ENCODE measurements around the gene PNPLA5.
"Not testable (repeated sequence)": the region's sequence is repeated elsewhere in the genome, so short reads cannot be mapped to it uniquely, and the experiment has no call there.

Gene PNPLA5

DNA sequence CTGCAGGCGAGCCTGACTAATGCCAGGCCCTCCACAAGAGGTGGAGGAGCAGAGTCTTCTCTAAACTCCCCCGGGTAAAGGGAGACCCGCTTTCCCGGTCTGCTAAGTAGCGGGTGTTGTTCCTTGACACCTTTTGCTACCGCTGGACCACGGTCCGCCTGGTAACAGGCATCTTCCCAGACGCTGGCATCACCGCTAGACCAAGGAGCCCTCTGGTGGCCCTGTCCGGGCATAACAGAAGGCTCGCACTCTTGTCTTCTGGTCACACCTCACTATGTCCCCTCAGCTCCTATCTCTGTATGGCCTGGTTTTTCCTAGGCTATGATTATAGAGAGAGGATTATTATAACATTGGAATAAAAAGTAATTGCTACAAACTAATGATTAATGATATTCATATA, 12.6 kb upstream of the PNPLA5 start:
- not testable (repeated sequence) for DNase-seq (ENCODE audit: low read depth, low spot score); H3K4me3 ChIP-seq (ENCODE audit: low read length)

DNA sequence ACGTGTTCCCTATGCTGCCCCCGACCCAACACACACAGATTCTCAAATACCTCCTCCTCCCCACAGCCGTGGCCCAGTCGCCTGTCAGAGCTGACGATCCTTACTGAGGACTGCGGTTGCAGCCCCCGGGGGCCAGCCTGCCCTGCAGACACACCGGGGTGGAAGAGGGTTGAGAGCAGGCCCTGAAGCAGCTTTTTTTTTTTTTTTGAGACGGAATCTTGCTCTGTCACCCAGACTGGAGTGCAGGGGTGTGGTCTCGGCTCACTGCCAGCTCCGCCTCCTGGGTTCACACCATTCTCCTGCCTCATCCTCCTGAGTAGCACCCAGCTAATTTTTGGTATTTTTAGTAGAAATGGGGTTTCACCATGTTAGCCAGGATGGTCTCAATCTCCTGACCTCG, 11.2 kb upstream of the PNPLA5 start:
- DNase-seq (ENCODE audit: low read depth, low spot score); H3K4me3 ChIP-seq (ENCODE audit: low read length): not testable (repeated sequence)

DNA sequence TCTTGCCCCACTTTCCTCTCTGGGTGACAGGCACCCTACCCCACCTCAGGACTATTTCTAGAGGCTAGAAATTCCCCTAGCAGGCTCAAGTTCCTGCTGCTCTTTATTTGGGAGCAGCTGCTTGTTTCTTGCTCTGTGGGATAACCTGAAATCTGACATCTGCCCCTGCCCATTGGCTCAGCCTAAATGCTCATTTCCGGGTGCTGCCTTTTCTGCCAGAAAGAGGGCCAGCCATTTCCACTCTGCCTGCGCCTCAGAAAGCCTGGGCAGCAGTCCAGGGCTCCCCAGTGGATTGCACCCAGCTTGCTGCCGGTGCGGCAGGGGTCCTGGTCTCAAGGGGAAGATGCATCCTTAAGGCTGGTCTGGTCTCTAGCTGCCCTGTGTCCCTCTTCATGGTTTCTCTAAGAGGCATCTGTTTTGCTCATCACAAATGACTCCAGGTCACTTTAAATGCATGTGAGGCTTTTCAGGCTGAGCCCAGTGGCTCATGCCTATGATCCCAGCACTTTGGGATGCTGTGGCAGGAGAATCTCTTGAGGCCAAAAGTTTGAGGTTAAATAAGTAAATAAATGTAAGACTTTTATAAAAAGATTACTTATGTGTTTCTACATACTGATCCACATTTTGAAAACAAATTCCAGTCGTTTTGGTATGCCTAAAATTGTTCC, 10.3 kb upstream of the PNPLA5 start:
- H3K4me3 ChIP-seq (ENCODE audit: low read length), result no peak overlapping the region
- no peak for DNase-seq (ENCODE audit: low read depth, low spot score)

DNA sequence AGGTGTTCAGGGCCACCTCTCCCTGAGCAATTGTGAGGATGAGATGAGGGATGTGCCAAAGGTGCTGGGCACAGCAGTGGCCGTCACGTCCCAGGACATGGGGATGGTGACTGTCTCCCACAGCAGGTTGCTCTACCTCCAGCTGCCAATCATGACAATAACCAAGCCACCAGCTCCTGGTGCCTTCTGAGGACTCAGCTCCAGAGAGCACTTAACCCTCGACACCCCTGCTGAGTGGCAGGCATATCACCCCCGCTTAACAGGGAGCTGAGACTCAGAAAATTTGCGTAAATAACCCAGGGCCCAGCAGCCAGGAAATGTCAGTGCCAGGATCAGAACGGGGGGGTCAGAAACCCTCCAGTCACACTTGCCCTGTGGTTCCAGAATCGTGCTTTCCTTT, 8.4 kb upstream of the PNPLA5 start:
- no peak overlapping the region for H3K4me3 ChIP-seq (ENCODE audit: low read length)
- DNase-seq (ENCODE audit: low read depth, low spot score), result no peak

DNA sequence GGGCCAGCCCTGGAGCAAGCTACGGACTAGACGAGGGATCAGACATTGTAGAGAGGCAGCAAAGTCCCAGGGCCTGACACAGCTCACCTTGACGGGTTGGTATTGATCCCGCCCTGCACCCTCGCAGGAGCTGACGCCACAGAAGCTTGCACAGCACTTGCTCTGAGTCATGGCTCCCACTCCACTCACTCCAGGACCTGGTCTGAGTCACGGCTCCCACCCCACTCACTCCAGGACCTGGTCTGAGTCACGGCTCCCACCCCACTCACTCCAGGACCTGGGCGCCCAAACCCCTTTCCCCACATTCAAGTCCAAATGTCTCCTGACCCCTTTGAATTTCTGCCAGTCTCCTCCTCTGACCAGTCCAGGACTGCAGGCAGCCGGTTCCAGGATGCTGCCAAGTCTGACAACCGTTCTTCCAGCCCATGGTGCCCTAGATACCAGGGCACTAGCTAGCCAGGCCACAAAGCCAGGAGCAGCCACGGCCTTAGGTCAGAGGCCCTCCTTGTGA, 6.0 kb upstream of the PNPLA5 start:
- no peak overlapping the region for H3K4me3 ChIP-seq (ENCODE audit: low read length)
- no peak for DNase-seq (ENCODE audit: low read depth, low spot score)

DNA sequence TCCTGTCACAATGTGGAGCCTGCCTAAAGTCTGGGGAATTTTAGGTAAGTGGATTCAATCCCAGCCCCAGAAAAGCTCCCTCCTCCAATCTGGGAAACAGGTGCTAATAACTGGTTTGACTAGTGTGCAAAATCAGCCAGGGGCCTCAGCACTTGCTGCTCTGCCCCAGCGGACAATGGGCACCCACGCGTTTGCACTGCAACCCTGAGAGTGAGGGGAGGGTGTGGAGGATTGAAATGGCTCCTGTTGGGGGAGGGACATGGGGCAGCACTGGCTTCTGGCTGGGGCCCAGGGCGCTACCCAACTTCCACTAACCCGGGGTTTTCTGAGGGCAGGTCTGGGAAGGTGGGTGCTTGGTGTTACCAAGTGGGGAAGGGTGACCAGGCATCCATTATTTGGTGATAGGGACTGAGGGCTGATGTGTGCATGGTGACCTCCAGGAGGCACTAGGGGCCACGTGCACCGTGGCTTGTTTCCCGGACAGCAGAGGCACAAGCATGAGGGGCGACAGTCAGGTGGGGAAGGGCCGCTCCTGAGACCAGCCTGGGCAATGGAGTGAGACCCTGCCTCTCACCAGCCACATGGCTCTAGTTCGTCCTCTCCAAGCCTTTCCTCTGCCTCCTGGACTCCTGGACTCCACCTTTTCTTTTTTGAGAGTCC, 4.3 kb upstream of the PNPLA5 start:
- DNase-seq (ENCODE audit: low read depth, low spot score), result no peak
- no peak overlapping the region for H3K4me3 ChIP-seq (ENCODE audit: low read length)

DNA sequence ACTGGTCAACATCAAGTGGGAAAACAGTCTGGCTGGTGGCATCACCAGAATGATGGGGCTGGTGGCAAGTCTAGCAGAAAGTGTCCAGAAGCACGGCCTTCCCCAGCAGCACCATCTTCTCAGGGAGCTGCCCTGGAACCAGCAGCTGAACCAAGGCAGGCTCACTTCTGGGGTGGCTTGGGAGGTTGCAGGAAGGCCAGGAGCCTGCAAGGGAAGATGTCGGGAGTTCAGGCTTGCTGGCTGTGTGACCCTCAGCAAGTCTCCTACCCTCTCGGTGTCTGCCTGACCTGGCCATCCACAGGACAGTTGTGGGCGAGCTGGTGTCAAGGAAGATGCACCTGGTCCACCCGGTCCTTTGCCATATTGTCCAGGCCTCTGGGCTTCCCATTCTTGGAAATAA, 2.3 kb upstream of the PNPLA5 start:
- DNase-seq (ENCODE audit: low read depth, low spot score), result no peak
- no peak overlapping the region for H3K4me3 ChIP-seq (ENCODE audit: low read length)

DNA sequence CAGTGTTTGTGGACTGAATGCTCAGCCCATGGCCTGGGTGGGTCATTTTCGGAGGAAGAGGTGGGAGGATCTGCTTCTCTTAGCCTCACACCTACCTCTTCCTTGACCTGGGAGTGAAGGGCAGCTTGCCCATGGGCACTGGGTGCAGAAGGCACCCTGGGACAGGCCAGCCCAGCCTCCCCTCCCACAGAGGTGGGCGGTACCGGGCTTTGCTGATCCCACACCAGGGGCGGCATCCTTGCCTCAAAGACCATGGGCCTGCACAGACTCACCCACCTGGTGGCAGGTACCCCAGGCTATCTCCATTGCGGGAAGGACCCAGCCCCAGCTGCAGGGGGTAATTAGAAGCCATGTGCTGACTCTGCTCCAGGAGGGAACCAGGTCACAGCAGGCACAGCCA, 1.5 kb upstream of the PNPLA5 start:
- H3K4me3 ChIP-seq (ENCODE audit: low read length), result no peak overlapping the region
- no peak for DNase-seq (ENCODE audit: low read depth, low spot score)

DNA sequence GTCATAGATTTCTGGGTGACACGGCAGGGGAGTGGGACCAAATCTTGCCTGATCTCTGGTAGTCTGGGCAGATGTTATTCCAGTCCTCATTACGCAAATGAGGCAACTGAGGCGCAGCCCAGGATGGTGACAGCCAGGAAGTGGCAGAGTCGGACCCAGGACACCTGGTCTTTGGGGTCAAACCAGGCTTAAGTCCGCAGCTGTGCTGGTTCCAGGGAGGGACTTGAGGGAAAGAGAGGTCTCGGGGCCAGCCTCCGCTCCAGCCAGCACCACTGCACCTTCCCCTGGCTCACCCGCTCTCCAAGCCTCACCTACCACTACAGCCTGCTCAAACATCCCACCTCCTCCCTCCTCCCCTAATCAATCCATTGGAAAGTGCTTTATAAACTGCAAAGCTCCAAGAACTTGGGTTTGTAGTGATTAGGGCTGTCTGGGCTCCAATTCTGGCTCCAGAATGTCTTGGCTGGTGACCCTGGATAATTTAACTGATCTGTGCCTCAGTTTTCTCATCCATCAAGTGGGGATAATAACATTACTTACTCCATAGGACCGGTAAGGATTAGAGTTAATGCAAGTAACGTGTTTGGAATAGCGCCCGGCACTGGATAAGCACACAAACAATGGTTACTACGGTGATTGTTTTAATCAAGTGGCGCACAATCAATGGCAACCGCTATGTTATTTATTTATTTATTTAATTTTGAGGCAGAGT, 526 bp upstream of the PNPLA5 start:
- no peak for DNase-seq (ENCODE audit: low read depth, low spot score)
- no peak overlapping the region for H3K4me3 ChIP-seq (ENCODE audit: low read length)

DNA sequence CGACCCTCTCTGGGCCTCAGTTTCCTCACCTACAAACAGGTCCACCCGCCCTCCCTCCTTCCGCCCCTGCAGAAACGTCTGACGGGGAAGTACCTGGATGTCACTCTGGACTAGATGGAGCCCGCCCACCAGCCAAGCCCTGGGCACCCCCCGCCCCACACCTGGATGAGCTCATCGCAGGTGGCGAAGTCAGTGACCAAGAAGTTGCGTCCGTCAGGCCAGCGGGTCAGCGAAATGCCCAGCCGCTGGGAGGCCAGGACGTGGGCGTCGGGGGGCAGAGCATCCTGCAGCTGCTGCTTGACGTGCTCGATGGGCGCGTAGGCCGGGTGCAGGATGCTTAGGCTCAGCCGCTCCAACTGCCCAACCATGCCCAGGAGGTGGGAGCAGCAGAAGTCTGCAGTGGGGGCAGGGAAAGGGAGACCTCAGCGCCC, 897 bp downstream of the PNPLA5 start:
- DNase-seq (ENCODE audit: low read depth, low spot score), result no peak
- H3K4me3 ChIP-seq (ENCODE audit: low read length), result no peak overlapping the region

DNA sequence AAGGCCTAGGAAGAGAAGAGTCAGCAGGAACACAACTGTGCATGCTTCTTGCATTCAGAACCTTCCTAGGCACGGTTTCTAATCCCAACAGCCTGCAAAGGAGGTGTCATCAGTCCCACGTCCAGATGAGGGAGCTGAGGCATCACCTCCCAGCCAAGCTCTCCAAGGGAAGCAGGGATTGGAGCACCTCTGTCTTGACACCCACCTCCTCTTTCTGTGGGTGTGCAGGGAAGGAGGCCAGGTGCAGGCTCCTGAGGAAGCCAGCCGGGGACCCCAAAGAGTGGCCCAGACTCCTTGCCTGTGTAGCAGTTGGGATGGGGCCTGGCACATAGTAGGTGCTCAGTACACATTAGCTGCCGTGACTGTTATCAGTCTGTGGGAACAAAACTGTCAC, 2.0 kb downstream of the PNPLA5 start:
- DNase-seq (ENCODE audit: low read depth, low spot score), result no peak
- H3K4me3 ChIP-seq (ENCODE audit: low read length), result no peak overlapping the region

DNA sequence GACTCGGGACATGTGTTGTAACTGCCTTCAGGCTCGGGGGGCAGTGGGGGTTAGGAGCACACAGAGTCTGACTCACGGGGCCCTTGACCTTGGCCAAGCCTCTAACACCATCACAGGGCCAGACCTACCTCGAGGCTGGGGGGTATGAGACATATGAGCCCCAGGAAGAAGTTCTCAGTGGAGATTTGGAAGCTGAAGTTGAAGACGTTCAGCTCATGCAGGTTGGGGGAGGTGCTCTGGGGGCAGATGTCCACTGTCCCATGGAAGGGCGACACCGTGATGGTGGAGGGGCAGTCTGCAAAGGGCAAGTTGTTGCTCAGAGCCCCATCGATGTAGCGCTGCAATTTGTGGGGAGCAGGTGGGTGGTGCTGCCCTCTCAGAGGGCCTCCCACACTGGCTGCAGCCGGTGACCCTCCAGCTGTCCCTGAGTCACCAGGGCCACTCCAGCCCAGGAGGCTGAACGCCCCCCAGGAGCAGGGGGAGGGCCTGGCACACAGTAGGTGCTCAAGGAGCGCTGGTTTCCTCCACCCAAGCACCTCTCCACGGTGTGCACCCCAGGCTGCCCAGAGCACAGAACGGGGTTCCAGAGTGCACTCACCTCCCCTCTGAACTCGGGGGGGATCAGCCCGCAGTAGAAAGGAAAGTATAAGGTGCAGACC, 2.5 kb downstream of the PNPLA5 start:
- H3K4me3 ChIP-seq (ENCODE audit: low read length), result no peak overlapping the region
- no peak for DNase-seq (ENCODE audit: low read depth, low spot score)

DNA sequence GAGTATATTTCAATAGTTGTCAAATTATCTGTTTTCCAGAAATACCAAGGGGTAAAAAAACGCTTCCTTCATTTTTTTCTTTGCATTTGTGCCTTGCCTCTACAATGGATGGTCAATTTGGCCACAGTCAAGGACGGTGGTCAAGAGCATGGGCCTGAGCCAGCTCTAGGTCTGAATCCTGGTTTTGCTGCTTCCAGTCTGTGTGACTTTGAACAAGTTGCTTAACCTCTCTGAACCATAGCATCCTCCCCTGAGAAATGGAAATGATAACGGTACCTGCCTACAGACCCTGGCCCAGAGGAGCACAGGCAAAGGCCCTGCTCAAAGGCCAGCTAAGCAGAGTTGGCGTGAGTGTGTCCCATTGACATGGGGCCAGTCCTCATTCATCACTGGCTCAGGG, 3.1 kb downstream of the PNPLA5 start:
- H3K4me3 ChIP-seq (ENCODE audit: low read length), result no peak overlapping the region

DNA sequence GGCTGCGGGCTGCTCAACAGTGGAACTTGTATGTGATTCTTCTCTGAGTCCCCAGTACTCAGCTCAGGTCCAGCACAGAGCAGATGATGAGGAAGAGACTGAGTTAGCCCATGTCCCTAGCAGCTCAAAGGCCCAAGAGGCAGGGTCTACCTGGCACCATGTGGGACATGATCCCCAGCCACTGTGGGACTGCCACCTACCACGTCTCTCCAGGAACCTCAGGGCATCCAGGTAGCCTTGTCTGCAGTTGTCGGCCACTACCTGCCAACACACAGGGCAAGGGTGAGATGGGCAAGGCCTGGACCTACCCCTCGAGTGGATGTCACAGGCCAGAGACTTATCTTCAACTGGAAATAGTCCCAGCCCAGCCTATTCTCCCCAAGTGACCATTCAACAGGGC, 4.4 kb downstream of the PNPLA5 start:
- H3K4me3 ChIP-seq (ENCODE audit: low read length), result no peak overlapping the region
- no peak for DNase-seq (ENCODE audit: low read depth, low spot score)

More for the DNA sequence above, 3.1 kb downstream of the PNPLA5 start:
- no peak for DNase-seq (ENCODE audit: low read depth, low spot score)

DNA sequence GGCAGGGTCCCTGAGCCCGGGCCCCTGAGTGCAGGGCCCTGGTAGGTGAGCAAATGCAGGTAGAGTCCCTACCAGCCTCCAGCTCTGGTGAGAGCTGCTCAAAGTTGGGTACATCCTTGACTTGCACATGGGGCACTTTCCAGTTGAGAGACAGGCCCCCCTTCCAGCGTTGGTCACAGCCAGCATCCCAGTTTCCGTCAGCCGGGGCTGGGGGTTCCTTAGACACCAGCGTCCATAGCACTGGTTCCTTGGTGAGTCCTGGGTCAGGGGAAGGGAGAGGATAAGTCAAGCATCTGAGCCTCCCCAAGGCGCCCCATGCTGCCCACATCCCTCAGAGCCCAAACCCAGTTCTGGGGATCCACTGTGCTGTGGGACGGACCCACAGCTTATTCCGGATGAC, 5.6 kb downstream of the PNPLA5 start:
- no peak for DNase-seq (ENCODE audit: low read depth, low spot score)
- H3K4me3 ChIP-seq (ENCODE audit: low read length), result no peak overlapping the region

DNA sequence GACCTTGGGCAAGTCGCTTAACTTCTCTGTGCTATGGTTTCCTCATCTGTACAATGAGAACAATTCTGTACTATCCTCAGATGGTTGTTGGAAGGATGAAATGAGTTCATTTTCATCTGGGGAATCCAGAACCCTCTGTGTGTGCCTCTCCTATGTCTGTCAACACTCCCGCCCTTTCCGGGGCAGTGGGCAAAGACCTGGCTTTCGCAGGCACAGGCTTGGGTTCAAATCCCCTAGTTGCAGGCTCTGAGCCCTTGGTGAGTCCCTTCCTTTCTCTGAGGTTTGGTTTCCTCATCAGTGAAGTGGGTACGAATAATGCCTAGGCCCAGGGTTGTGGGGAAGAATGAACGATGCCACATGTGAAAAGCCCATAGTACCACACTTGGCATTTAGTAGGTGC, 6.0 kb downstream of the PNPLA5 start:
- DNase-seq (ENCODE audit: low read depth, low spot score), result no peak
- H3K4me3 ChIP-seq (ENCODE audit: low read length), result no peak overlapping the region

DNA sequence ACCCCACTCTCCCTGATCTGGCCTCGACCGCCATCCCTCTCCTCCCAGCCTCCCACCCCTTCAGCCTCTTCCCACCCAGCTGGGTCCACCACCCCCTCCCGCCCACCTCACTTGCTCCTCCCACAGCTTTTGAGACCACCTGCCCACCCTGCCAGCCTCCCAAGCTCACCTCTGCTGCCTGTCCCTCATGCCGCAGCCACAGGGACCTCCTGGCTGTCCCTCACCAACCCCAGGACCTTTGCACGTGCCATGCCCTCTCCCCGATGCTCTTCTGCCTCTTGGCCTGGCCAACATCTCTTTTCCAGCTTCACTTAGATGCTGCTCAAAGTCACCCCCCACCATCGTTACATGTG, 6.5 kb downstream of the PNPLA5 start:
- no peak for DNase-seq (ENCODE audit: low read depth, low spot score)
- no peak overlapping the region for H3K4me3 ChIP-seq (ENCODE audit: low read length)

DNA sequence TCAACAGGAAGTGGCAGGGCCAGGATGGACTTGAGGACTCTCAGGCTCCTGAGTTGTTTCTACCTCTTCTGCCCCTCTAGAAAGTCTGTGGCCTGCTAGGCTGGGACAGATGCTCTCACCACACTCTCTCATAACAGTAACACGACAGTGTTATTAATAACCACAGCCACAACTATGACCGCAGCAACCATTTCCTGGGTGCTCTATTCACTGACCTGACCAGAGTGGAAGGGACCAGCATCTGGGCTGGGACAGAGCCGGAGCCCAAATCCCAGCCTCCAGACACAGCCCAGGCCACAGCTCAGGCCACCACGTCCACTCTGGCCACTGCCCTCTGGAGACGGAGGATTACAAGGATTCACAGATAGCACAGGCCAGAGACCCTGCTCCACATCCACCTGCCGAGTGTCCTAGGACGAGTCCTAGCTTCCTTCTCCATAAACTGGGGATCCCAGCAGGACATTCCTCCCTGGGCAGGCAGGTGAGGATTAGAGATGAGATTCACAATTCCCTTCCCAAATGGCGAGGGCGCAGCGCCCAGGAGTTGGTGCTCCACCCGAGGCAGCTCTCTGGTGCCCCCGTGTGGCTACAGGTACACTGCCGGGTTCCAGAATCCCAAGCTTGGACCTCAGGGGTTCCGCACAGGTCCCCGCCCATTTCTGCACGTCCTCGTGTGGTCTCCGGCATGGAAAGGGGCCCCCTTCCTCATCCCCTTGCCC, 7.1 kb downstream of the PNPLA5 start:
- H3K4me3 ChIP-seq (ENCODE audit: low read length), result no peak overlapping the region
- DNase-seq (ENCODE audit: low read depth, low spot score), result peak; percentile 10

DNA sequence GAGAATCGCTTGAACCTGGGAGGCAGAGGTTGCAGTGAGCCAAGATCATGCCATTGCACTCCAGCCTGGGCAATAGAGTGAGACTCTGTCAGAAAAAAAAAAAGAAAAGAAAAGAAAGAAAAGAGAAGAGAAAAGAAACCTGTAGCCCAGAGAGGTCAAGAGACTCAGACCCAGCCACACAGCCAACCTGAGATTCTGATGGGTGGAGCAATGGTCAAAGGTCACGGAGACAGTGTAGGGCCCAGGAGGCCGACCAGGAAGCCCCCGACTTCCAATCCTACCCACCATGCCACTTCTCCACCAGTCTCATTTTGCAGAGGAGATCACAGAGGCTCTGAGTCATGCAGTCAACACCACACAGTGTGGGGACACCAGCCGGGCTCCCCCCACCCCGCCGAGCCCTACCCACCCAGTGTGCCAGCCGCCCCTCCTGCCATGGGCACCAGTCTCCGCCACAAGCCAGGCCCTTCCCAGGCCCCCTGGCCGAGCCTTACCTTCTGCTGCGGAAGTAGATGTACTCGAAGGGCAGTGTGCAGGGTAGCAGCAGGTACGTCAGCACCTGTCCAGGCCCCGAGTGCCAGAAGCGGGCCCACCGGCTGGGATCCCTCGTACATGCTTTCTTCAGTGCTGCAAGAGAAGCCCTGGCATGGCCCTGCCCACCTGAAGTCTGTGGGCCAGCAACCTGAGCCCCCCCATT, 7.9 kb downstream of the PNPLA5 start:
- no peak for DNase-seq (ENCODE audit: low read depth, low spot score)
- no peak overlapping the region for H3K4me3 ChIP-seq (ENCODE audit: low read length)
